ENCODE data around the gene PBRM1.
"Not testable (repeated sequence)": the region's sequence is repeated elsewhere in the genome, so short reads cannot be mapped to it uniquely, and the experiment has no call there.

PBRM1 gene

GRCh38 chr3:52685709-52686691, at the start of gene PBRM1, which contains the start of gene GNL3:
Gene PBRM1 (minus strand): TSS chr3:52685913.
Gene GNL3 (plus strand): TSS chr3:52686032. CDS start chr3:52686093, 61 bp downstream.
- DNase-seq (ENCODE audit: low read depth in 3 of 3) = peak; percentile 83 to 91 (median 88)

GRCh38 chr3:52733256-52733891, 47.7 kb upstream of the PBRM1 start:
- DNase-seq (ENCODE audit: low read depth in 3 of 3) = no peak

GRCh38 chr3:52731590-52731989, 45.9 kb upstream of the PBRM1 start:
- DNase-seq (ENCODE audit: low read depth in 3 of 3) = no peak

DNA sequence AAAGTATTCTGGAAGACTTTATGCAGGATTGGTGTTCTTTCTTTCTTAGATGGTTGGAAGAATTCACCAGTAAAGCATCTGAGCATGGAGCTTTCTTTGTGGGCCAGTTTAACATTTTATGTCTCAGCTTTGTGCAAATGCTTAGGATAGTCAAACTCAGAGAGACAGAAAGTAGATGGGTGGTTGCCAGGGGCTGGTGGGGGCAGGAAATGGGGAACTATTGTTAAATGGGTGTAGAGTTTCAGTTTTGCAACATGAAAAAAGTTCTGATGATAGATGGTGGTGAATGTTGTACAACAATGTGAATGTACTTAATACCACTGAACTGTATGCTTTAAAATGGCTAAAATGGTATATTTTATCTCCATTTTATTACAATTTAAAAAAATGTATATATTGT, 45.0 kb upstream of the PBRM1 start:
- no peak for DNase-seq (ENCODE audit: low read depth in 3 of 3)

- DNase-seq (ENCODE audit: low read depth in 3 of 3) = not testable (repeated sequence)
These were observed 43.0 kb upstream of the PBRM1 start for GRCh38 chr3:52728753-52729152.

DNA sequence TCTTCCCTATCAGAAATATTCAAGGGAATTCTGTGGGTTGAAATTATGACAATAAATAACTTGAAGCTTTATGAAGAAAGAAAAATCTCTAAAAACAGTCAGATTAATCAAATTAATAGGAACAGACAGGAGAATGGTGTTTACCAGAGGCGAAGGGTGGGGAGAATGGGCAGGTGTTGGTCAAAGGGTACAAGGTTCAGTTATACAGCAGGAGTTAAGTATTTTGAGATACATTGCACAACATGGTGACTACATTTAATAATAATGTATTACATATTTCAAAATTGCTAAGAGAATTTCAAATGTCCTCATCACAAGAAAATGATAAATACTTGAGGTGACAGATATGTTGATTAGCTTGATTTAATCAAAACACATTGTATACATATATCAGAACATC, 38.8 kb upstream of the PBRM1 start:
- DNase-seq (ENCODE audit: low read depth in 3 of 3) = no peak

DNA sequence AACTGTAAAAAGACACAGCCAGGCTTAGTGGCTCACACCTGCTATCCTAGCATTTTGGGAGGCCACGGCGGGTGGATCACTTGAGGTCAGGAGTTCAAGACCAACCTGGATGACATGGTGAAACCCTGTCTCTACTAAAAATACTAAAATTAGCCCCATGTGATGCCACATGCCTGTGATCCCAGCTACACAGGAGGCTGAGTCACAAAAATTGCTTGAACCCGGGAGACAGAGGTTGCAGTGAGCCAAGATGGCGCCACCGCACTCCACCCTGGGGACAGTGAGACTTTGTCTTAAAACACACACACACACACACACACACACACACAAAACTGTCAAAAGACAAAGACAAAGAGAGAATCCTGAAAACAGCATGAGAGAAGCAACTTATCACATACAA, 38.2 kb upstream of the PBRM1 start:
- no peak for DNase-seq (ENCODE audit: low read depth in 3 of 3)

DNA sequence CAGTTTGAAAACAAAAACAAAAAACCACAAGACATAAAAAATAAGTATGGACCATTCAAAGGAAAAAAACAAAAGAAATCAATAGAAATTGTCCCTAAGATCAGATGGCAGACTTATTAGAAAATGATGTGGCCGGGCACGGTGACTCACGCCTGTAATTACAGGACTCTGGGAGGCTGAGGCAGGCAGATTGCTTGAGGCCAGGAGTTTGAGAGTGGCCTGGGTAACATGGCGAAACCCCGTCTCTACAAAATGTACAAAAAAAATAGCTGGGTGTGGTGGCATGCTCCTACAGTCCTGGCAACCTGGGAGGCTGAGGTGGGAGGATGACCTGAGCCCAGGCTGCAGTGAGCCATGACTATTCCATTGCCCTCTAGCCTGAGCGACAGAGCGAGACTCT, 36.8 kb upstream of the PBRM1 start:
- DNase-seq (ENCODE audit: low read depth in 3 of 3) = no peak

GRCh38 chr3:52721730-52722008, 36.0 kb upstream of the PBRM1 start:
- no peak for DNase-seq (ENCODE audit: low read depth in 3 of 3)

GRCh38 chr3:52721002-52721729, 35.5 kb upstream of the PBRM1 start:
- no peak for DNase-seq (ENCODE audit: low read depth in 3 of 3)

DNA sequence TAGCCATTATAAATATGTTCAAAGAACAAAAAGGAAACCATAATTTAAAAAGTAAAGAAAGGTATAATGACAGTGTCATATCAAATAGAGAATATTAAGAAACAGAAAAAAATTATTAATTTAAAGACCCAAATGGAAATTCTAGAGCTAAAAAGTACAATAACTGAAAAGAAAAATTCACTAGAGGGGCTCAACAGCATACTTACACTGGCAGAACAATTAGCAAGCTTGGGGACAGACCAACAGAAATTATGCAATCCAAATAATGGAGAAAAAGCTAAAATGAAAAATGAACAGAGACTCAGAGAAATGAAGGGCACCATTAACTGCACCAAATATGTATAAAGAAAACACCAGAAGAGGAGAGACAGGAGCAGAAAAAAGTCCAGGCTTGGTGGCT, 33.9 kb upstream of the PBRM1 start:
- no peak for DNase-seq (ENCODE audit: low read depth in 3 of 3)

DNA sequence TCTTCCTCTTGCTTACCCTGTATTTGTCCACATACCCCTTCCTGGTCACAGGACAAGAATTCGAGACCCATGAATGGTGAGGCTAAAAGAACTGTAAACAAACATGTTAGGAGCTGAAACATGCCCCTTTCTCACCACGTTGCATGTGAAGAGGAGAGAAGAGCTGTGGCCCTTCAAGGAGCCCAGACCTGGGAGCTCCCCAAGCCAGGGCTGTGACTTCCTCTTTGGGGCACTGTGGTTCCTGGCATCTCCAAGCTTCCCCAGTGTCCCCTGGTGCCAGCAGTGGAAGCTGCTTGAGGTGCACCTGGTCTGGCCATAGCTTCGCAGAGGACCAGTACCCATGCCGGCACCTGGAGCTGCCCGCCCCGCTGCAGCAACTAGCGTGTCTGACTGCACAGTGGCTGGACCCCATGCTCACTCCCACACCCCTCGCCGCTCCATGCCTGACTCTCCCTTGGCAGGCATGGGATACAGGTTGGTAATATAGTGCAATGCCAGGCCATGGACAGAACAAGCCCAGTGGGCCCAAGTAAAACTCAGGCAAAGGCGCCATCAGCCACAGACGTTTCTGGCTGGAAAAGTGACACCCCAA, 30.1 kb upstream of the PBRM1 start:
- DNase-seq (ENCODE audit: low read depth in 3 of 3) = no peak

GRCh38 chr3:52714335-52715302, 28.9 kb upstream of the PBRM1 start:
- no peak for DNase-seq (ENCODE audit: low read depth in 3 of 3)

GRCh38 chr3:52712291-52713212, 26.8 kb upstream of the PBRM1 start:
- no peak for DNase-seq (ENCODE audit: low read depth in 3 of 3)

- no peak for DNase-seq (ENCODE audit: low read depth in 3 of 3)
These were observed 24.8 kb upstream of the PBRM1 start for GRCh38 chr3:52710512-52710911.

DNA sequence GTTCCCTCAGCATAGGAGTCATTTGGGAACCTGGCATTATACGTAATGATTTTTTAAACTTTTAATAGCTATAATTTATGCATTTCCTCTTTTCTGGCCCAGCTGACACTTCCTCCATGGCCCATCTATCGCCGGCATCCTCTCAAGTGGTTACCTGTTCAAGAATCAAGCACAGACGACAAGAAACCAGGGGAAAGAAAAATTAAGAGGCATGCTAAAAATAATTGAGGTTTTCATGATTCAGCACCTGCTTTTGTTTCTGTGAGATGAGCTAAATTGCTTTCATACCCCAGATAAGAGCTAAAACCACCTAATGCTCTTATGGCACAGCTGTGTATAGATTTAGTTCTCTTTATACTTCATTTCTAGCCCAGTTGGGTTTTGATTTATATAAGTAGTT, 21.9 kb upstream of the PBRM1 start:
- DNase-seq (ENCODE audit: low read depth in 3 of 3) = no peak

GRCh38 chr3:52705688-52706686, 20.3 kb upstream of the PBRM1 start, which contains the start of the genes GLT8D1 and SPCS1:
Gene GLT8D1 (minus strand): TSS chr3:52705791. CDS start chr3:52700460, 5,331 bp downstream.
Gene SPCS1 (plus strand): TSS chr3:52706106. CDS start chr3:52706247, 141 bp downstream.
- DNase-seq (ENCODE audit: low read depth in 3 of 3) = peak; percentile 68 to 84 (median 70)

DNA sequence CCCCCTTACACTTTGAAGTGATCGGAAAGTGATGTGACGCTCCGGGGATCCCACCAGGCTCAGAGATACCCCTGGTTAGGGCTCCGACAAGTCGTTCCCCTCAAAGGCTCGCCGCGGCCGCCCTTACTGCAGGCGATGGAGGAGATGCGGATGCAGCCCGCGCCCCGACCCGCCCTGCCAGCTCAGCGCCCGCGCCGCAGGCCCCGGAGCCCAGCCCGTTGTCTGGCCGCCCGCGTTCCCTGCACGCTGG, 19.6 kb upstream of the PBRM1 start:
- no peak for DNase-seq (ENCODE audit: low read depth in 3 of 3)
